SK-N-MC (cell line): ENCODE data around the gene LINS1.

ENCODE experiments used
- EZH2 ChIP-seq: fragments of 200-600 bp; sonication (generic); IDR thresholded peaks from one replicate; pipeline ENCODE4 v1.6.1; 2017; ENCODE audit warnings: antibody characterized with exemption
- FOXP2 ChIP-seq: optimal IDR thresholded peaks from 2 replicates; pipeline ENCODE3; 2011; ENCODE audit warnings: mild to moderate bottlenecking, moderate library complexity; ENCODE audit not compliant: insufficient read depth; ENCODE audit errors: extremely low read length, control extremely low read depth
- POLR2AphosphoS5 ChIP-seq: IDR thresholded peaks from 2 replicates; pipeline ENCODE4 v1.6.1; 2012; ENCODE audit warnings: mild to moderate bottlenecking, low read depth, low read length, borderline replicate concordance

DNA sequence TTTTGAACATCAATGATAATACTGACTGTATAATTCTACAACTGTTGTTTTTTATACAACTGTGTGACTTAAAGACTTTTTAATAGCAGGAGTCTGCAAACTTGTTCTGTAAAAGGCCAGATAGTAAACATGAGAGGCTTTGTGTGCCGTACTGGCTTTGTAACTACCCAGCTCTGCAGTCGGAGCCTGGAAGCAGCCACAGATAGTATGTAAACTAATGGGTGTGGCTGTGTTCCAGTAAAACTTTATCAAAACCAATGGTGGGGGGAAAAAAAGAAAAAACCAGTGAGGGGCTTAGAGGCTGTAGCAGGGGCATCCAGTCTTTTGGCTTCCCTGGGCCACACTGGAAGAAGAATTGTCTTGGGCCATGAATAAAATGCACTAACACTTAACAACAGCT, 12.4 kb upstream of the LINS1 start:
- no peak for TF ChIP-seq EZH2
- TF ChIP-seq POLR2AphosphoS5, result no peak
- TF ChIP-seq FOXP2, result no peak
